HCT116 (cell line): ENCODE results near the gene OPALIN. TPM values are rescaled to one million over a fixed set of nuclear protein-coding genes. Genes with fewer than 3 reads are reported as not detected.

ENCODE experiments used
- ATAC-seq: fragments of 200-7000 bp; cut with Tn5 transposase; 2 replicates; pipeline ENCODE4 v1.9.1; 2020; ENCODE audit warnings: mild to moderate bottlenecking, moderate library complexity
- BruUV-seq: library from RNA; stranded (reverse); fragments of 400-500 nt; replicated peaks from 2 replicates; lab custom pipeline; 2021; lab: Mats Ljungman, UMichigan
- CTCF ChIA-PET: fragments of 300-600 bp; sonication (Branson Sonifier 250); formaldehyde crosslinking; loops from one replicate; lab custom pipeline; 2021; ENCODE audit warnings: antibody characterized with exemption; lab: Charles Lee
- POLR2A ChIA-PET: fragments of 300-600, 350-600 bp; sonication (Branson Sonifier 250); formaldehyde crosslinking; loops from one replicate; lab custom pipeline; 2021; ENCODE audit warnings: antibody characterized with exemption; lab: Charles Lee
- RAD21 ChIA-PET, 2 experiments: fragments of 300-600 bp; sonication (Branson Sonifier 250); formaldehyde crosslinking; loops; one replicate each; lab custom pipeline; 2023; ENCODE audit warnings: low total read pairs in 2 of 2; ENCODE audit not compliant: uncharacterized antibody in 2 of 2, unreplicated experiment in 2 of 2, low non-redundant PET in 1 of 2; lab: Charles Lee
- DNase-seq: peaks from one replicate; pipeline ENCODE4 v3.0.0-alpha.2; 2010; ENCODE audit warnings: low read depth, low spot score
- H2AFZ ChIP-seq: fragments of 200-600 bp; shearing (Covaris generic), sonication (generic); 2 replicates; pipeline ENCODE4 v1.6.1; 2017; ENCODE audit warnings: low read depth, mixed run types, mixed read lengths, antibody characterized with exemption, low read length; ENCODE audit not compliant: poor library complexity, severe bottlenecking
- H3K27ac ChIP-seq: 2 replicates; pipeline ENCODE4 v1.5.1; 2012; ENCODE audit warnings: low read depth, low read length
- H3K27me3 ChIP-seq: fragments of 200-600 bp; sonication (generic); 2 replicates; pipeline ENCODE4 v1.6.1; 2016; ENCODE audit warnings: mixed run types, low read length, mixed read lengths; ENCODE audit not compliant: insufficient read depth
- H3K36me3 ChIP-seq, 2 experiments: fragments of 200-500 bp in 1 of 2; fragments of 200-600 bp in 1 of 2; sonication (Bioruptor generic) in 1 of 2; sonication (generic) in 1 of 2; 2 replicates each; pipeline versions ENCODE4 v1.5.1 to v1.6.1; 2014 to 2016; ENCODE audit warnings: low read length in 2 of 2, inconsistent platforms in 1 of 2, mixed read lengths in 1 of 2, mixed run types in 1 of 2; ENCODE audit not compliant: insufficient read depth in 2 of 2, control insufficient read depth in 1 of 2
- H3K4me1 ChIP-seq, 2 experiments: fragments of 200-600 bp in 1 of 2; sonication (generic) in 1 of 2; 2 replicates each; pipeline versions ENCODE4 v1.5.1 to v1.6.1; 2012 to 2017; ENCODE audit warnings: low read length in 2 of 2, inconsistent platforms in 1 of 2, mild to moderate bottlenecking in 1 of 2, mixed read lengths in 1 of 2, mixed run types in 1 of 2, moderate library complexity in 1 of 2; ENCODE audit not compliant: insufficient read depth in 2 of 2, control insufficient read depth in 1 of 2
- H3K4me2 ChIP-seq: fragments of 200-600 bp; sonication (generic); 2 replicates; pipeline ENCODE4 v1.6.1; 2017; ENCODE audit warnings: mixed run types, low read length, mixed read lengths
- H3K4me3 ChIP-seq, 2 experiments: fragments of 200-600 bp in 1 of 2; sonication (generic) in 1 of 2; replicated peaks in 1 of 2; 2 replicates each; pipeline ENCODE4 v1.5.1; 2011 to 2016; ENCODE audit warnings: low read length in 2 of 2, control low read depth in 1 of 2, low read depth in 1 of 2, mild to moderate bottlenecking in 1 of 2, mixed read lengths in 1 of 2, mixed run types in 1 of 2
- H3K79me2 ChIP-seq: fragments of 200-600 bp; sonication (generic); 2 replicates; pipeline ENCODE4 v1.6.1; 2017; ENCODE audit warnings: mild to moderate bottlenecking, mixed run types, low read length, moderate library complexity, mixed read lengths; ENCODE audit not compliant: insufficient read depth
- H3K9ac ChIP-seq: fragments of 200-600 bp; sonication (generic); 2 replicates; pipeline ENCODE4 v1.6.1; 2016; ENCODE audit warnings: low read length, mixed read lengths
- H3K9me2 ChIP-seq: fragments of 200-600 bp; sonication (generic), shearing (Covaris generic); 2 replicates; pipeline ENCODE4 v1.6.1; 2017; ENCODE audit warnings: mixed run types, mild to moderate bottlenecking, moderate library complexity; ENCODE audit not compliant: insufficient read depth
- H3K9me3 ChIP-seq, 2 experiments: fragments of 200-500 bp in 1 of 2; fragments of 200-600 bp in 1 of 2; sonication (Bioruptor generic) in 1 of 2; sonication (generic) in 1 of 2; 2 replicates each; pipeline ENCODE4 v1.6.1; 2014 to 2017; ENCODE audit warnings: low read length in 2 of 2, mixed read lengths in 2 of 2, inconsistent platforms in 1 of 2, low read depth in 1 of 2, mild to moderate bottlenecking in 1 of 2, mixed run types in 1 of 2, moderate library complexity in 1 of 2; ENCODE audit not compliant: control insufficient read depth in 1 of 2, insufficient read depth in 1 of 2
- H4K20me1 ChIP-seq: fragments of 200-600 bp; sonication (generic), shearing (Covaris generic); 2 replicates; pipeline ENCODE4 v1.6.1; 2017; ENCODE audit warnings: mixed run types, mild to moderate bottlenecking, moderate library complexity; ENCODE audit not compliant: insufficient read depth
- EGR1 ChIP-seq: IDR thresholded peaks from 2 replicates; pipeline ENCODE4 v1.6.1; 2012; ENCODE audit warnings: low read depth
- ELF1 ChIP-seq: IDR thresholded peaks from 2 replicates; pipeline ENCODE4 v1.6.1; 2012; ENCODE audit warnings: low read depth, borderline replicate concordance
- EZH2 ChIP-seq: fragments of 200-600 bp; sonication (generic); IDR thresholded peaks from 2 replicates; pipeline ENCODE4 v1.6.1; 2017; ENCODE audit warnings: antibody characterized with exemption, mixed run types
- EZH2phosphoT487 ChIP-seq: fragments of 200-600 bp; IDR thresholded peaks from 2 replicates; pipeline ENCODE4 v1.6.1; 2018; ENCODE audit warnings: antibody characterized with exemption, borderline replicate concordance
- FOSL1 ChIP-seq: IDR thresholded peaks from 2 replicates; pipeline ENCODE4 v1.6.1; 2012; ENCODE audit warnings: low read depth
- JUND ChIP-seq: IDR thresholded peaks from 2 replicates; pipeline ENCODE4 v1.6.1; 2012
- POLR2AphosphoS5 ChIP-seq: IDR thresholded peaks from 2 replicates; pipeline ENCODE4 v1.6.1; 2011; ENCODE audit warnings: mild to moderate bottlenecking, low read depth, low read length, moderate library complexity
- RAD21 ChIP-seq: IDR thresholded peaks from 2 replicates; pipeline ENCODE4 v1.6.1; 2012; ENCODE audit warnings: low read depth, mild to moderate bottlenecking
- REST ChIP-seq: IDR thresholded peaks from 2 replicates; pipeline ENCODE4 v1.6.1; 2012; ENCODE audit warnings: low read depth
- SP1 ChIP-seq: IDR thresholded peaks from 2 replicates; pipeline ENCODE4 v1.6.1; 2012; ENCODE audit warnings: low read depth
- SRF ChIP-seq: IDR thresholded peaks from 2 replicates; pipeline ENCODE4 v1.6.1; 2012; ENCODE audit warnings: low read depth
- TCF7L2 ChIP-seq: IDR thresholded peaks from 2 replicates; pipeline ENCODE4 v1.7.0; 2011; ENCODE audit warnings: borderline replicate concordance, inconsistent platforms; ENCODE audit not compliant: insufficient read depth, insufficient read length; ENCODE audit errors: extremely low read depth
- YY1 ChIP-seq: IDR thresholded peaks from 2 replicates; pipeline ENCODE4 v1.6.1; 2011; ENCODE audit warnings: low read length, low read depth, moderate library complexity, mild to moderate bottlenecking; ENCODE audit not compliant: insufficient replicate concordance; ENCODE audit errors: extremely low read depth
- ZFX ChIP-seq: fragments of 450-650 bp; IDR thresholded peaks from 2 replicates; pipeline ENCODE4 v1.6.1; 2017
- ZNF274 ChIP-seq: fragments of 200-500 bp; sonication (Bioruptor generic); IDR thresholded peaks from 2 replicates; pipeline ENCODE4 v1.6.1; 2014; ENCODE audit warnings: mild to moderate bottlenecking, low read depth, low read length, inconsistent platforms
- intact Hi-C: fragments of 100-400 bp; cut with micrococcal nuclease; formaldehyde crosslinking; loops from 2 replicates; pipeline ENCODE4 v1.10.0; 2022
- total RNA-seq: library from RNA; stranded (reverse); gene quantifications from one replicate; pipeline ENCODE4 v1.2.1, GENCODE V29; 2021; ENCODE audit not compliant: unreplicated experiment
- TF ChIP-seq, protein P1 (sequence below): IDR thresholded peaks from 2 replicates; pipeline ENCODE4 v1.6.1; 2012
- TF ChIP-seq, protein P2 (sequence below): IDR thresholded peaks from 2 replicates; pipeline ENCODE4 v1.6.1; 2011; ENCODE audit warnings: mild to moderate bottlenecking, low read length, moderate library complexity; ENCODE audit not compliant: insufficient replicate concordance; ENCODE audit errors: extremely low read depth

OPALIN gene
- total RNA-seq, 1 experiment from 2014 or later = not detected

DNA sequence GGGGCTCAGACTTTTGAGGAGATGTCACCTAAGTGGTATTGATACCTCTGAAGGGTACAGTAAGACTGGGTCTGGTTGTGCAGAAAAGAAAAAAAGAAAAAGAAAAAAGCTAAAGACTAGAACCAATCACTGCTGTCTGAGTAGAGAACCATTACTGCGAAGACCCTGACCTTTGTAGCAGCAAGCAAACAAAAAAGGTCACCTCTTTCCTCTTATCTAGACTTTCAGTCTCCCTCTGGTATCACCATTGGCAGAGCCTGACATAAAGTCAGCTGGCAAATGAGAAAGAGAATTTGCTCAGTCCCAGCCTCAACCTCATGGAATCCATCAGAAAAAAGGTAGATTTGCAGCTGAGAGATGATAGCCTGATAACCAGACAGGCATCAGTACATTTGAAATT, 57.2 kb downstream of the OPALIN start:
- no peak for DNase-seq
- Histone ChIP-seq H3K4me3 (no peak overlapping the region), H2AFZ (no peak overlapping the region), H3K4me2 (no peak overlapping the region), H3K9me3 (no peaks in the 10 kb centered on the region), H3K4me1 (no peaks in the 10 kb centered on the region), H4K20me1 (no peaks in the 10 kb centered on the region), H3K27ac (no peak overlapping the region), H3K36me3 (no peaks in the 10 kb centered on the region), H3K79me2 (no peaks in the 10 kb centered on the region), H3K27me3 (peaks cover 35% of the 10 kb centered on the region), H3K9me2 (no peaks in the 10 kb centered on the region), H3K9ac (no peak overlapping the region)
- ChIA-PET RAD21 (no interaction called here), CTCF (interaction anchor here (1.2 to 1.4 kb wide), 2 partner anchors 9 to 33 kb away, joined by 3 read pairs; no protein-coding TSS in a partner anchor), POLR2A (no interaction called here)
- intact Hi-C loops = no loop called here
- no TSS peak for BruUV-seq
- TF ChIP-seq, protein P1, sequence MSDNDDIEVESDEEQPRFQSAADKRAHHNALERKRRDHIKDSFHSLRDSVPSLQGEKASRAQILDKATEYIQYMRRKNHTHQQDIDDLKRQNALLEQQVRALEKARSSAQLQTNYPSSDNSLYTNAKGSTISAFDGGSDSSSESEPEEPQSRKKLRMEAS = no peak
- TF ChIP-seq EZH2 (no peak), SP1 (no peak), POLR2AphosphoS5 (no peak), EZH2phosphoT487 (no peak), JUND (no peak), RAD21 (no peak), SRF (no peak), EGR1 (no peak)
- ATAC-seq = no peak

DNA sequence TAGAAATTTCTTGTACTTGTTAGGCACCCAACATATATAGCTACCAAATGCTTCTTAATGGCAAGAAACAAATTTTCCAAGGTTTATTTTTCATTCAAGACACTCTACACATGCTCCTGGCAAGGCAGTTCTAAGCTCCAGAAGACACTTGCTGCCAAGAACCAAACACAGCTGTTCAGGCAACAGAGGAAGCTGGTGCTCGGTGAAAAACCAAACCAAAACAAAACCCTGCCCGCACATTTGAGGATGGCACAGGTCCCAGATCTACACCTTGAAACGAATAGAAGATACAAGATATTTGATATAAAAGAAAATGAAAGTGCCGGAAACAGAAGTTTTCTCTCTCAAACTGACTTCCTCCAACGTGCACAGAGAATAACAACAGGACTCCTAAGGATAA, 59.4 kb downstream of the OPALIN start:
- Histone ChIP-seq H3K27ac (no peak overlapping the region), H3K36me3 (no peaks in the 10 kb centered on the region), H2AFZ (no peak overlapping the region), H3K9me3 (no peaks in the 10 kb centered on the region), H3K9ac (no peak overlapping the region), H3K4me1 (no peaks in the 10 kb centered on the region), H3K79me2 (no peaks in the 10 kb centered on the region), H3K4me2 (no peak overlapping the region), H3K4me3 (no peak overlapping the region), H3K27me3 (peaks cover 41% of the 10 kb centered on the region), H3K9me2 (no peaks in the 10 kb centered on the region), H4K20me1 (no peaks in the 10 kb centered on the region)
- intact Hi-C loops = loop anchor here (10.0 kb wide), 2 partner anchors 155 to 255 kb away; partner anchors contain the start of gene CCNJ
- DNase-seq (no peak), ATAC-seq (no peak)
- no TSS peak for BruUV-seq
- ChIA-PET POLR2A (interaction anchor here (0.7 kb wide), 1 partner anchor 9 kb away, joined by 3 read pairs; no protein-coding TSS in a partner anchor), RAD21 (no interaction called here), CTCF (interaction anchor here (0.6 to 1.2 kb wide), 2 partner anchors 15 to 35 kb away, joined by 3 to 4 read pairs; no protein-coding TSS in a partner anchor)
- TF ChIP-seq, protein P2, sequence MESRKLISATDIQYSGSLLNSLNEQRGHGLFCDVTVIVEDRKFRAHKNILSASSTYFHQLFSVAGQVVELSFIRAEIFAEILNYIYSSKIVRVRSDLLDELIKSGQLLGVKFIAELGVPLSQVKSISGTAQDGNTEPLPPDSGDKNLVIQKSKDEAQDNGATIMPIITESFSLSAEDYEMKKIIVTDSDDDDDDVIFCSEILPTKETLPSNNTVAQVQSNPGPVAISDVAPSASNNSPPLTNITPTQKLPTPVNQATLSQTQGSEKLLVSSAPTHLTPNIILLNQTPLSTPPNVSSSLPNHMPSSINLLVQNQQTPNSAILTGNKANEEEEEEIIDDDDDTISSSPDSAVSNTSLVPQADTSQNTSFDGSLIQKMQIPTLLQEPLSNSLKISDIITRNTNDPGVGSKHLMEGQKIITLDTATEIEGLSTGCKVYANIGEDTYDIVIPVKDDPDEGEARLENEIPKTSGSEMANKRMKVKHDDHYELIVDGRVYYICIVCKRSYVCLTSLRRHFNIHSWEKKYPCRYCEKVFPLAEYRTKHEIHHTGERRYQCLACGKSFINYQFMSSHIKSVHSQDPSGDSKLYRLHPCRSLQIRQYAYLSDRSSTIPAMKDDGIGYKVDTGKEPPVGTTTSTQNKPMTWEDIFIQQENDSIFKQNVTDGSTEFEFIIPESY = no peak
- no peak for TF ChIP-seq FOSL1
- TF ChIP-seq TCF7L2 = no peak
- no peak for TF ChIP-seq YY1
- no peak for TF ChIP-seq RAD21
- TF ChIP-seq ZFX = no peak
- TF ChIP-seq ZNF274 = no peak
- no peak for TF ChIP-seq ELF1
- no peak for TF ChIP-seq REST
